GM12891 (cell line): Measurements from ENCODE around the gene FHAD1.

Experiments used
- POLR2A ChIP-seq: IDR thresholded peaks from 2 replicates; pipeline ENCODE4 v1.6.1; 2011; ENCODE audit warnings: low read depth, low read length, control low read depth
- POLR2AphosphoS5 ChIP-seq: IDR thresholded peaks from 2 replicates; pipeline ENCODE4 v1.6.1; 2011; ENCODE audit warnings: low read depth, low read length, control low read depth
- TAF1 ChIP-seq: IDR thresholded peaks from 2 replicates; pipeline ENCODE4 v1.6.1; 2011; ENCODE audit warnings: low read depth, low read length, control low read depth

GRCh38 chr1:15211424-15211823 lies 35.6 kb upstream of the FHAD1 start:
- TF ChIP-seq POLR2A (no peak), POLR2AphosphoS5 (no peak), TAF1 (no peak)
